ENCODE measurements around the gene WWP2.
"Not testable (repeated sequence)": the region's sequence is repeated elsewhere in the genome, so short reads cannot be mapped to it uniquely, and the experiment has no call there.

The WWP2 gene

GRCh38 chr16:69848637-69849545 is 86.8 kb downstream of the WWP2 start:
- DNase-seq = peak in 9 of 10 donors; percentile 23 to 91 (median 44)
- intact Hi-C loops (cut with DNase I) = no loop called here

GRCh38 chr16:69851491-69852240 is 89.5 kb downstream of the WWP2 start:
- intact Hi-C loops (cut with DNase I) = no loop called here
- no peak for DNase-seq

- intact Hi-C loops (cut with DNase I) = no loop called here
These were observed 90.7 kb downstream of the WWP2 start for GRCh38 chr16:69852815-69853214.

GRCh38 chr16:69853481-69853880 is 91.3 kb downstream of the WWP2 start:
- intact Hi-C loops (cut with DNase I) = no loop called here

More at GRCh38 chr16:69852815-69853214, 90.7 kb downstream of the WWP2 start:
- DNase-seq = no peak

GRCh38 chr16:69854776-69855175 is 92.6 kb downstream of the WWP2 start:
- intact Hi-C loops (cut with DNase I) = loop anchor here (5.0 kb wide), 1 partner anchor 57 kb away; no protein-coding TSS in a partner anchor
- DNase-seq = not testable (repeated sequence)

More at GRCh38 chr16:69853481-69853880, 91.3 kb downstream of the WWP2 start:
- no peak for DNase-seq

GRCh38 chr16:69855592-69855991 is 93.5 kb downstream of the WWP2 start:
- intact Hi-C loops (cut with DNase I) = loop anchor here (5.0 kb wide), 1 partner anchor 58 kb away; no protein-coding TSS in a partner anchor
- no peak for DNase-seq

GRCh38 chr16:69858191-69859104 is 96.3 kb downstream of the WWP2 start:
- intact Hi-C loops (cut with DNase I) = loop anchor here (5.0 kb wide), 1 partner anchor 61 kb away; no protein-coding TSS in a partner anchor
- no peak for DNase-seq

GRCh38 chr16:69859105-69859989 is 97.2 kb downstream of the WWP2 start:
- intact Hi-C loops (cut with DNase I) = loop anchor here (5.0 kb wide), 1 partner anchor 62 kb away; no protein-coding TSS in a partner anchor
- peak in 5 of 10 donors; percentile 28 to 54 (median 51) for DNase-seq

- intact Hi-C loops (cut with DNase I) = no loop called here
- DNase-seq = no peak
These were observed 98.4 kb downstream of the WWP2 start for GRCh38 chr16:69860233-69861231.

GRCh38 chr16:69861292-69862030 is 99.3 kb downstream of the WWP2 start:
- intact Hi-C loops (cut with DNase I) = no loop called here
- DNase-seq = no peak

GRCh38 chr16:69863401-69864281 is 101.5 kb downstream of the WWP2 start:
- DNase-seq = no peak
- intact Hi-C loops (cut with DNase I) = no loop called here

- no peak for DNase-seq
- intact Hi-C loops (cut with DNase I) = no loop called here
These were observed 103.6 kb downstream of the WWP2 start for GRCh38 chr16:69865701-69866100.

GRCh38 chr16:69867784-69868560 is 105.8 kb downstream of the WWP2 start:
- intact Hi-C loops (cut with DNase I) = no loop called here
- DNase-seq = no peak

- DNase-seq = no peak
- intact Hi-C loops (cut with DNase I) = no loop called here
These were observed 108.6 kb downstream of the WWP2 start for GRCh38 chr16:69870761-69871160.

GRCh38 chr16:69871708-69872107 is 109.6 kb downstream of the WWP2 start:
- intact Hi-C loops (cut with DNase I) = no loop called here
- DNase-seq = no peak

All from posterior cingulate gyrus (tissue), 11 donors.